ENCODE measurements around the gene LHX2. TPM values are rescaled to one million over a fixed set of nuclear protein-coding genes. Genes with fewer than 3 reads are reported as not detected.

LHX2 gene
- total RNA-seq, 2 donors from 2014 or later: not detected

- ATAC-seq (ENCODE audit: insufficient number of reproducible peaks, low FRiP score, low read depth) (no peak), DNase-seq (ENCODE audit: low spot score) (no peak)
- no peaks in the 10 kb centered on the region for H3K4me1 ChIP-seq (ENCODE audit: control insufficient read depth in 1 of 2, low read depth in 2 of 2)
- no peaks in the 10 kb centered on the region for H3K36me3 ChIP-seq
- no peak overlapping the region for H3K4me3 ChIP-seq
- no peaks in the 10 kb centered on the region for H3K9me3 ChIP-seq
- H3K27me3 ChIP-seq (replicated peaks; ENCODE audit: insufficient read depth): no peaks in the 10 kb centered on the region
- H3K27ac ChIP-seq: no peak overlapping the region
- TF ChIP-seq CTCF (IDR thresholded peaks at IDR 0.05): no peak
Observed at GRCh38 chr9:124032247-124032646, 20.7 kb downstream of the LHX2 start.

GRCh38 chr9:124033348-124033747, 21.8 kb downstream of the LHX2 start:
- Histone ChIP-seq H3K4me3 (no peak overlapping the region), H3K9me3 (no peaks in the 10 kb centered on the region), H3K27ac (no peak overlapping the region), H3K27me3 (replicated peaks; ENCODE audit: insufficient read depth) (no peaks in the 10 kb centered on the region), H3K4me1 (ENCODE audit: control insufficient read depth in 1 of 2, low read depth in 2 of 2) (no peaks in the 10 kb centered on the region), H3K36me3 (no peaks in the 10 kb centered on the region)
- DNase-seq (ENCODE audit: low spot score) (no peak), ATAC-seq (ENCODE audit: insufficient number of reproducible peaks, low FRiP score, low read depth) (no peak)
- TF ChIP-seq CTCF (IDR thresholded peaks at IDR 0.05): no peak

- no peak for TF ChIP-seq CTCF (IDR thresholded peaks at IDR 0.05)
- Histone ChIP-seq H3K9me3 (no peaks in the 10 kb centered on the region), H3K4me1 (ENCODE audit: control insufficient read depth in 1 of 2, low read depth in 2 of 2) (no peaks in the 10 kb centered on the region), H3K4me3 (no peak overlapping the region), H3K27me3 (replicated peaks; ENCODE audit: insufficient read depth) (no peaks in the 10 kb centered on the region), H3K27ac (no peak overlapping the region), H3K36me3 (no peaks in the 10 kb centered on the region)
- ATAC-seq (ENCODE audit: insufficient number of reproducible peaks, low FRiP score, low read depth) (no peak), DNase-seq (ENCODE audit: low spot score) (no peak)
Observed at GRCh38 chr9:124033967-124034366, 22.4 kb downstream of the LHX2 start.

GRCh38 chr9:124035001-124035650, 23.6 kb downstream of the LHX2 start:
- H3K27ac ChIP-seq: no peak overlapping the region
- no peaks in the 10 kb centered on the region for H3K4me1 ChIP-seq (ENCODE audit: control insufficient read depth in 1 of 2, low read depth in 2 of 2)
- no peak for TF ChIP-seq CTCF (IDR thresholded peaks at IDR 0.05)
- H3K27me3 ChIP-seq (replicated peaks; ENCODE audit: insufficient read depth): no peaks in the 10 kb centered on the region
- H3K9me3 ChIP-seq: no peaks in the 10 kb centered on the region
- no peak overlapping the region for H3K4me3 ChIP-seq
- DNase-seq (ENCODE audit: low spot score): no peak
- no peaks in the 10 kb centered on the region for H3K36me3 ChIP-seq
- no peak for ATAC-seq (ENCODE audit: insufficient number of reproducible peaks, low FRiP score, low read depth)

- Histone ChIP-seq H3K27me3 (replicated peaks; ENCODE audit: insufficient read depth) (peaks cover 5% of the 10 kb centered on the region), H3K27ac (no peak overlapping the region), H3K9me3 (no peaks in the 10 kb centered on the region), H3K4me1 (ENCODE audit: control insufficient read depth in 1 of 2, low read depth in 2 of 2) (peaks cover 0 to 14% of the 10 kb centered on the region in 2 donors), H3K36me3 (no peaks in the 10 kb centered on the region), H3K4me3 (no peak overlapping the region)
- no peak for DNase-seq (ENCODE audit: low spot score)
- no peak for ATAC-seq (ENCODE audit: insufficient number of reproducible peaks, low FRiP score, low read depth)
- no peak for TF ChIP-seq CTCF (IDR thresholded peaks at IDR 0.05)
Observed at GRCh38 chr9:124036578-124036977, 25.0 kb downstream of the LHX2 start.

Measured in thoracic aorta (tissue), 2 donors.